ENCODE measurements around the gene CENPS. TPM values are rescaled to one million over a fixed set of nuclear protein-coding genes. Genes with fewer than 3 reads are reported as not detected.
A peak's percentile ranks its signal among the peaks of the same experiment; 100 is the strongest.
"Not testable (repeated sequence)": the region's sequence is repeated elsewhere in the genome, so short reads cannot be mapped to it uniquely, and the experiment has no call there.

Gene CENPS
- total RNA-seq, 1 donor from 2014 or later: 7.3 TPM

DNA sequence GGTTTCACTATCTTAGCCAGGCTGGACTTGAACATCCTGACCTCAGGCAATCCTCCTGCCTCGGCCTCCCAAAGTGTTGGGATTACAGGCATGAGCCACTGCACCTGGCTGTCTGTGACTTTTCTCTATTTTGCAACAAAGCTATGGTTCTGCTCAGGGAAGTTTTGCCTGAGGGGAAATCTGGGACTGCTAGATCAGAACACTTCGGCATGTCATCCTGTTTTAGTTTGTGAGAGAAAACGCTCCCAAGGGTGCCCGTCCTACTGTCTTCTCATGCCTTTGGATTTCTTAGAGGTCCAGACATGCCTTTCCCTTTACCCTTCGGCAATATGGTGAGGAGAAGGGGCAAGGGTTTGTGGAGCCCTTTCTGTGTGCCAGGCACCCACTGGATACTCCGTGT lies 14.0 kb downstream of the CENPS start:
- intact Hi-C loops (cut with DNase I): no loop called here
- DNase-seq (ENCODE audit: low spot score): no peak

DNA sequence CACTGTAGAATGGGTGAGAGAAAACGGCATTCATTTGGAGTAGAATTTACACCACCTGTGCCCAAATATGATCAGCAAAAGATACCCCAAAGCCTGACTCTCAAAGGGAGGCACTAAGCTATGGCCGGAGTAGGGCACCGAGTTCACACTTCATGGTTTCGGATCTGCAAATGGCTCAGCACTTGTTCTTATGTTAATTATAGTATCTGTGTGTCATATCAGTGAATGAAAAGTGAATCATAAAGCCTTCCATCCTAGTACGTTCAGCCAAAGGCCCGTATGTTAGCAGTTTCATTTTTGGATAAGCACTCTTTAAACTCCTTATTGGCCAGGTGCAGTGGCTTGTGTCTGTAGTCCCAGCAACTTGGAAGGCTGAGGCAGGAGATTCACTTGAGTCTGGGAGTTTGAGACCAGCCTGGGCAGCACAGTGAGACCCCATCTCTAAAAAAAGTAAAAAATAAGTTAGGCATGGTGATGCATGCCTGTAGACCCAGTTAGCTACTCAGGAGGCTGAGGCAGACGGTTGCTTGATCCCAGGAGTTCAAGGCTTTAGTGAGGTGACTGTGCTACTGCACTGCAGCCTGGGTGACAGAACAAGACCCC lies 14.7 kb downstream of the CENPS start:
- DNase-seq (ENCODE audit: low spot score): no peak
- intact Hi-C loops (cut with DNase I): no loop called here

DNA sequence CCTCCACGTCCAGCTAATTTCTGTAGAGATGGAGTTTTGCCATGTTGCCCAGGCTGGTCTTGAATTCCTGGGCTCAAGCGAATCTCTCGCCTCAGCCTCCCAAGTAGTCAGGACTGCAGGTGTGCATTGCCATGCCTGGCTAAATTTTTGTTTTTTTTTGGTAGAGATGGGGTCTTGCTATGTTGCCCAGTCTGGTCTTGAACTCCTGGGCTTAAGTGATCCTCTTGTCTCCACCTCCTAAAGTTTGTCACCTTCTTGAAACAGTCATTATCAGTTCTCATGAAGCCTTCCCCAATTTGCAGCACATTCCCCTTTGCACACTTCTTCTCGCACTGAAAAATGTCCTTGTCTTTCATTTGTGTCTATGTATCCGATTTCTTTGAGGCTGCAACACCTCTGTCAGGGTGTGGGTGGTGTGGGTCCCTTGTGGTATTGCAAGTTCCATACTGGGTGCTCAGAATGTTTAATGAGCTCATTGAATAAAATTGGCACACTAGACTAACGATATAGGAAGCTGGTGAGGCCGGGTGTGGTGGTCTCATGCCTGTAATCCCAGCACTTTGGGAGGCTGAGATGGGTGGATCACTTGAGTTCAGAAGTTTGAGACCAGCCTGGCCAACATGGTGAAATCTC lies 16.7 kb downstream of the CENPS start:
- intact Hi-C loops (cut with DNase I): no loop called here
- DNase-seq (ENCODE audit: low spot score): no peak

DNA sequence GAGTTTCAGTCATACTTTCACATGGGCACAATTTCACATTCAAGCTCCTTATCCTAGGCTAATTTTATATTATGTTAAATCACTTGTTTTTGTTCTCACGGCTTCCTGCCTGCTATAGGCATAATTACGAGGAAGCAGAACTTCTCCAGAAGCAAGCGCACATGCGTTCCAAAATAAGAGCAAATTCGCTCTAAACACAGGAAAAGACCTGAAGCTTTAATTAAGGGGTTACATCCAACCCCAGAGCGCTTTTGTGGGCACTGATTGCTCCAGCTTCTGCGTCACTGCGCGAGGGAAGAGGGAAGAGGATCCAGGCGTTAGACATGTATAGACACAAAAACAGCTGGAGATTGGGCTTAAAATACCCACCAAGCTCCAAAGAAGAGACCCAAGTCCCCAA lies 19.5 kb downstream of the CENPS start, which contains the start of gene CORT:
TSS of gene CORT (plus strand) at position 281 of the 400 bp plus-strand sequence. CDS start 193 bp downstream, outside the sequence.
- no peak for DNase-seq (ENCODE audit: low spot score)
- intact Hi-C loops (cut with DNase I): no loop called here

DNA sequence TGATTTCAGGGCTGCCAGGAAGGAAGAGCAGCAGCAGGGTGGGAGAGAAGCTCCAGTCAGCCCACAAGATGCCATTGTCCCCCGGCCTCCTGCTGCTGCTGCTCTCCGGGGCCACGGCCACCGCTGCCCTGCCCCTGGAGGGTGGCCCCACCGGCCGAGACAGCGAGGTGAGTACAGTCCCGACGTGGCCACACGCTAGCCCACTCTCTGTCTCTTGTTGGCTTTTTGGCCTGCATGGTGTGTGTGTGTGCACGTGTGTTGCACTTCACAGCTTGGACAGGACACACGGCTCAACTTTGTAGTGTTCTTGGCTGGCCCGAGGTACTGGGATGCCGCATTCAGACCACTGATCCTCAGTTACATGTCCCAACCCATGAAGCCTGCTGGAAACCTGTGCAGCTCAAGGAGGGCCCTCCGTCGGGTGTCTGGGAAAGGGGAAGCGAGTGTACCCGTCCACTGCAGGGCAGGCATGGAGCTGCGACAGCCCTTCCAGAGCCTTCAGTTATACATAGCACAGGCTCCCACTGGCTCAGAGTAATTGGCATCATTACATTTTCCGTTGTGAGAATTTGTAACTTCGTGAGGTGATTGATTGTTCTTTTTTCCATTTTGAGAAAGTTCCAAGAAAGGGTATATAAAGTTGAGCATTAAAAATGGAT lies 20.1 kb downstream of the CENPS start:
- DNase-seq (ENCODE audit: low spot score): no peak
- intact Hi-C loops (cut with DNase I): no loop called here

DNA sequence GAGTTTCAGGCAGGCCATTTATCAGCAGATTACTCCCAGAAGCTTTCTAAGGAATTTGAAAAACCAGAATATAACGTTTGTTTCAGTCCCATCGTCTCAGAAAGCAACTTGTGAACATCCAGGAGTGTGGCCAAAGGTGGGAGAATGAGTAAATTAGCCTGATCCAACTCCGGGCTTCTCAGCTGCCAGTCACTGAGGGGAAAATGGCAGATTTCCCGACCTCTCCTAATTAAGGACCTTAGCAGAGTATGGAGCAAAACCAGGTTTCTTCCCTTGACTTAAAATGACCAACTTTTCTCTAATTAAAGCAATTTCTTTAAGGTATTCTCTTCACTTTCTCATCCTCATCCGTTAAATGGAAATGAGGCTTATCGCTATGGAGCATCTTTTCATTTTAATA lies 20.6 kb downstream of the CENPS start:
- DNase-seq (ENCODE audit: low spot score): no peak
- intact Hi-C loops (cut with DNase I): no loop called here

DNA sequence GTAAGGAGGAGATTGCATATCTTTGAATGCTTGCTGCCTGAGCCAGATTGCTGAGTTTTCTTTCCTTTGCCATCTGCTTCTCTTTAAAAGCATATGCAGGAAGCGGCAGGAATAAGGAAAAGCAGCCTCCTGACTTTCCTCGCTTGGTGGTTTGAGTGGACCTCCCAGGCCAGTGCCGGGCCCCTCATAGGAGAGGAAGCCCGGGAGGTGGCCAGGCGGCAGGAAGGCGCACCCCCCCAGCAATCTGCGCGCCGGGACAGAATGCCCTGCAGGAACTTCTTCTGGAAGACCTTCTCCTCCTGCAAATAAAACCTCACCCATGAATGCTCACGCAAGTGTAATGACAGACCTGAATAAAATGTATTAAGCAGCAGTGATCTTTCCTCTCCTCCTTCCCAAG lies 21.1 kb downstream of the CENPS start:
- intact Hi-C loops (cut with DNase I): no loop called here
- DNase-seq (ENCODE audit: low spot score): no peak

DNA sequence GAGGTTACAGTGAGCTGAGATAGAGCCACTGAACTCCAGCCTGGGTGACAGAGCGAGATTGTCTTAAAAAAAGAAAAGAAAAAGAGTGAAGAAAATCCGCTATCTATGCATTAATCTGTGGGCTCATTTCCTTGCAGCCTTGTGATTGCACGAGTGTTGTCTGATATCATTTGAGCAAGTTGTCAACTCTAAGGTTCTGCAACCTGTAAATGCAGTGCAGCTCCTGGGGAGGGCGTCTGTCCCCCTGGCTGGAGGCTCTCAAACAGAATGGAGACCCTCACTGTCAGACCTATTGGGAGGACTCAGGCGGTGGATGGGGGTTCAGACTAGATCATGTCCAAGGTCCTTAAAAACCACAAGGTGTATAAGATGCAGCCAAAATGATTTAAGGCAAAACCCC lies 25.8 kb downstream of the CENPS start:
- no peak for DNase-seq (ENCODE audit: low spot score)
- intact Hi-C loops (cut with DNase I): no loop called here

DNA sequence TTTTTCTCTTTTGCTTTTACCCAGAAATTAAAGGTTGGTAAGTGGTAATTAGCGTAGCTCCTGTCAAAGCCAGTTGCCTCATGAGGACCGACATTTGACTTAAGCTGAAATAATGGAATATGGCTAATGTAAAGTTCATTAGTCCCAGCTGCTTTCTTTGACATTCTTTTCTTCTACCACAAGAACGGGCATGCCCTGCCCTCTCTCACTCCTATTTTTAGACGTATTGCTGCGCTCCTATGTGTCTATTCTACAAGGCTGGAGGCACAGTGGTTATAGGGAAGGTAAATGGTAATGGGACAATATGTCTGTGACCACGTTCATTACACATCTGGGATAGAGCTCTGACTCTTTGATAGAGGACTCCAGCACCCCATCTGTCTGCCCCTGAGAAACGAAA lies 26.4 kb downstream of the CENPS start:
- no peak for DNase-seq (ENCODE audit: low spot score)
- intact Hi-C loops (cut with DNase I): no loop called here

DNA sequence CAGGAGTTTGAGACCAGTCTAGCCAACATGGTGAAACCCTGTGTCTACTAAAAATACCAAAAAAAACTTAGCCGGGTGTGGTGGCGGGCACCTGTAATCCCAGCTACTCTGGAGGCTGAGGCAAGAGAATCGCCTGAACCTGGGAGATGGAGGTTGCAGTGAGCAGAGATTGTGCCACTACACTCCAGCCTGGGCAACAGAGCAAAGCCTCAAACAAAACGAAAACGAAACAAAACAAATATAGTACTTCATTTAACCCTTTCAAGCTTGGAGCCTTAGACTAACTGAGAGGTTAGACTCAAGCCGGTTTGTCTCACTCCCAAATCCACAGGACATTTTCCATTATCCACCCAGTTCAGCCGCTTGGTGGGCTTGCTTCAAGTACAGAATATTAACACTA lies 27.2 kb downstream of the CENPS start:
- DNase-seq (ENCODE audit: low spot score); intact Hi-C loops (cut with DNase I): not testable (repeated sequence)

DNA sequence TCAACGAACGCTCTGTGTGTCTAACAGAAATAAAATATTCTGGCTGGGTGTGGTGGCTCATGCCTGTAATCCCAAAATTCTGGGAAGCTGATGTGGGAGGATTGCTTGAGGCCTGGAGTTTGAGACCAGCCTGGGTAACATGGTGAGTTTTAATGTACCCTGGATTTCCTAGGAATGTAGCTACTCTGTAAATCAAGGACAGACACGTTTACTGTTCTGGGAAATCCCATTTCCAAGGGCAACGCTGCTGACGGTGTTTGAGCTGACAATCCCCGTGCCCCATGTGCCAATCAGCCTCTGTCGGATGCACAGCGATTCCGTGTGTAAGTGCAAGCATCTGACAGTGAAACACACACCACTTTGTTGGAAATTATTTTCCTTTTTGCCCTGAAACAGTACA lies 27.6 kb downstream of the CENPS start:
- intact Hi-C loops (cut with DNase I): no loop called here
- no peak for DNase-seq (ENCODE audit: low spot score)

DNA sequence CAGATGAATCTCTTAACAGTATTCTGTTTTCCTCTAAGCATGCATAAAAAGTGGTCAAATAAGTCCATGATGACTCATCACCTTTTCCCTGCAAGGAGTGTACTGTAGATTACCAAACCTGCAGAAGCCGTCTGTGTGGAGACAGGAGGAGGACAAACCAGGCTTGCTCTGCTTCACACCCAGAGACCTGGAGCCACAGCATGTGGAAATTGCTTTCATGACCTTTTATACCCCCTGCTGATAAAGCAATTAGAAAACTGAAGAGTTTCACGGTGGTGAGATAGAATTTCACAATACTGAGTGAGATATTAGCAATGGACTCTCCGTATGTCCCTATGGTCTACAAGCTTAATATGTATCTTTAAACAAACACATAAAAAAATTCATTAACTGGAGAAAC lies 29.0 kb downstream of the CENPS start:
- intact Hi-C loops (cut with DNase I): no loop called here
- DNase-seq (ENCODE audit: low spot score): no peak

DNA sequence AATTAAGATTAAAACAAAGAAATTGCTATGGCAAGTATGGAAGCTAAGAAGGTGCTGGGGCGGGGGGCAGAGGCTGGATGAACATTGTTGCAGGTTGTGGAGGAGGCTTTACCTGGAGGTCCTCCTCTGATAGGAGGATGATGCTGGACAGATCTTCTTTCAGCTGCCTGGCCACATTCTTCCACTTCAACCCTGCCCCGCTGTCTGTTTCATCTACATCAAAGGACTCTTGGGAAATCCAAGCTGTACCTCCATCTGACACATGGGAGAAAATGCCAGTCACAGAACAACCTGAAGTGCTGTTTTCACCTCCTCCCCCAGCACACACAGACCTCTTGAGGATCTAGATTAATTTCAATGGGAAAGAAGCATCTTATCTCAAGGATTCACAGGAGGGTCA lies 36.8 kb downstream of the CENPS start:
- no peak for DNase-seq (ENCODE audit: low spot score)
- intact Hi-C loops (cut with DNase I): no loop called here

DNA sequence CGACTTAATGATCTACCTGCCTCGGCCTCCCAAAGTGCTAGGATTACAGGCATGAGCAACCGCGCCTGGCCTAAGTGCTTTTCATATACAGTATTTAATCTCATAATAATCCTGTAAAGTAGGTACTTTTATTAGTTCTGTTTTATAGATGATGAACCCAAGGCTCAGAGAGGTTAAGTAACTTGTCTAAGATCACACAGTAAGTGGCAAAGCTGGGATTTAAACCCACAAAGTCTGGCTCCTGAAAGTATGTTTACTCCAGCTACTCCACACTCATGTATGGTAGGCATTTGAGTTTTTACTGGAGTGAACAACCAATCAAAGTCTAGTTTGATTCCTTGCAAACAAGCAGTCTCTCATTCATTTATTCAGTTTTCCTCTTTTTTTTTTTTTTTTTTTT lies 39.8 kb downstream of the CENPS start:
- DNase-seq (ENCODE audit: low spot score): no peak
- intact Hi-C loops (cut with DNase I): no loop called here

DNA sequence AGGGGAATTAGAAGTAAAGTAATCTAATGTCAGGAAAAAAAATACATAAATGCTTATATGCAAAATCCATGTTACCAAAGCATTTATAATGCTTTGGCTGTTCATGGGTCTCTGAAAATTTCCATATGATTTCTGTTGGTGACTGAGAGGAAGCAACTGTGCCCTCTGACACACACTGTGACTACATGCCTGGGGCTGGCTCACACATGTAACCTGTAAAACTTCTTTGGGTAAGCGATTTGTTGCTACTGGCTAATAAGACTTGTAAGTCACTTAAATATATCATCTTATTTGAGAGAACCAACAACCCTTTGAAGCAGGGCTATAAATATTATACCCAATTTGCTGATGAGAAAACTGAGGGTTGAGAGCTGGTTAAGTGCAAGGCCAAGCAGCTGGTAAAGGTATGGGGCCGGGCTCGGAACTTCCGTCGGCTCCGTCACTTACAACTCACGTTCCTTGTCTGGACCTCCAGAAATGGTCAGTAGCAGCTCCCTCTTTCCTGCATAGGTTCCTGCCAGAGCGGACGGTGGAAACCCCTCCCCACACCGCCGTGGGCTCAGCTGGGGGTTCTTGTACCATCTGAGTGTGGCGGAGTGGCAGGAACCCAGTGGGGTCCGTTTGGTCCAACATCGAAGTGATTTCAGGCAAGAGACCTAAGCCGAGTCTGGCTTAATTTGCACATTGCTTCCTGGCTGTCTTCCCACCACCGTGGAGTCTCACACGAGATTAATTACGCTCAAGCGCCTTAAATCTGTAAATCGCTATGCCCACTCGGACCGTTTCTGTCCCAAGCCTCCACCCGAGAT lies 41.4 kb downstream of the CENPS start:
- no peak for DNase-seq (ENCODE audit: low spot score)
- intact Hi-C loops (cut with DNase I): no loop called here

DNA sequence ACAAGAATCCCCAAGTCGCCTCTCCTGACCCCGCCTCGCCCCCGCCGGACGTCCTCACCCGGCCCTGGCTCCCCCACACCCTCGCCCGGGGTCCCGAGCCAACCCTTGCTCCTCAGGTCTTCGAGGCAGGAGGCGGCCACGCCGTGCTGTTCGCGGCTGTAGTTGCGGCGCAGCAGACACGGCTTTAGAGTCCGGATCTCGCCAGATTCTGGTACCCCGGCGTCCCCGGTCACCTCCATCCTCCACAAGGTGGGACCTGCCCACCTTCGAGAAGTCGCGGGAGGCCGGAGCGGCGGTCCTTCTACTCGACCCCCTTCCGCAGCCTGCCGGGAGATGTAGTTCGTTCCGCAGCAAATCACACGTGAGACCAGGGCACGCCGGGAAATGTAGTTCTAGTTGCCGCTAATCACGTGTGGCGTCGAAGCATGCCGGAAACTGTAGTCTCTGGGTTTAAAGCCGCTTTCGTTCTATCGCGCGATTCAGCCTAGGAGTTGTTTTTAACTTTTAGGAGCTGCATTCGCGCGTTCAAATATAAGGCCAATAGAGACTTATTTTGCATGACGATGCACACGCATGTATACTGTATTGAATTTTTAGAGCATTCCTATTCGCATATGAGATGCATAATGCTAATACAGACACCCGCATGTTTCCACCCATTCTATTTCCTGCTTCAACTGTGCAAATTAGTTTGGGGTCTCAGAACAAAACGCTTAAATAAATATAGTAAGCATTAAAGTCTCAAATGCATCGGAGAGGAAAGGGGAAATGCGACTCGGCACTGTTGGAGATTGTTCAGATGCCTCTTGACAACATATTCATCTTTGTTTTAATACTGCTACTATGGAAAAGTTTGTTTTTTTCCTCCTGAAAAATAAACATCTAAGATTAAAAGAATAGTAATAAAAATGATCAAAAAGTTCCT lies 42.2 kb downstream of the CENPS start, which contains the start of gene DFFA:
TSS of gene DFFA (minus strand) at position 310 of the 925 bp plus-strand sequence. CDS start at position 239, 71 bp downstream.
- intact Hi-C loops (cut with DNase I): no loop called here
- DNase-seq (ENCODE audit: low spot score): peak; percentile 96

DNA sequence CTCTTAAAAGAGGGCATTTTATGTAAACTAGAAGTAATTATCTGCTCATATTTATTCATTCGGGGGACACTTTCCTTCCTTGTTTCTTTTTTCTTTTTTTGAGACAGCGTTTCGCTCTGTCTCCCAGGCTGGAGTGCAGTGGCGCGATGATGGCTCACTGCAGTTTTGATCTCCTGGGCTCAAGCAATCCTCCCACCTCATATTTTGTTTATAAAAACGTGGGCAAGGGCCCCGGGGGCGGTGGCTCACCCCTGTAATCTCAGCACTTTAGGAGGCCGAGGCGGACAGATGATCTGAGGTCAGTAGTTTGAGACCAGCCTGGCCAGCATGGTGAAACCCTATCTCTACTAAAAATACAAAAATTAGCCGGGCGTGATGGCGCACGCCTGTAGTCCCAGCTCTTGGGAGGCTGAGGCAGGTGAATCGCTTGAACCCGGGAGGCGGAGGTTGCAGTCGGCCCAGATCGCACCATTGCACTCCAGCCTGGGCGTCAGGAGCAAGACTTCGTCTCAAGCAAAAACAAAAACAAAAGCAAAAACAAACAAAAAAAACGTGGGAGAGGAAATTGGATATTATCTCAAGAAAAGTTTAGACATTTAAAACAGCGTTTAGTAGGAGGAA lies 43.0 kb downstream of the CENPS start:
- intact Hi-C loops (cut with DNase I): no loop called here
- no peak for DNase-seq (ENCODE audit: low spot score)

DNA sequence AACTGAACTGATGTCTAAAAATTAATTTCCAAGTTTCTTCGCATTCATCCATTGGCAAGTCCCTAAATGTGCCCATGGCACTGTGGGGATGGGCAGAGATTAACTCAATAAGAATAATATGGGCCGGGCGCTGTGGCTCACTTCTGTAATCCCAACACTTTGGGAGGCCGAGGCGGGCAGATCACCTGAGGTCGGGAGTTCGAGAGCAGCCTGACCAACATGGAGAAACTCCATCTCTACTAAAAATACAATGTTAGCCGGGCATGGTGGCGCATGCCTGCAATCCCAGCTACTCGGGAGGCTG lies 44.0 kb downstream of the CENPS start:
- intact Hi-C loops (cut with DNase I): loop anchor here (2.0 kb wide), 1 partner anchor 43 kb away; the partner anchor contains the start of gene CENPS
- not testable (repeated sequence) for DNase-seq (ENCODE audit: low spot score)

Measured in cardiac septum (tissue), 1 donor.